ENCODE data around the gene EIF3B. TPM values are rescaled to one million over a fixed set of nuclear protein-coding genes. Genes with fewer than 3 reads are reported as not detected.

The EIF3B gene
- total and polyA plus RNA-seq, 4 donors, result 27.4 to 98.8 (median 60.8) TPM

DNA sequence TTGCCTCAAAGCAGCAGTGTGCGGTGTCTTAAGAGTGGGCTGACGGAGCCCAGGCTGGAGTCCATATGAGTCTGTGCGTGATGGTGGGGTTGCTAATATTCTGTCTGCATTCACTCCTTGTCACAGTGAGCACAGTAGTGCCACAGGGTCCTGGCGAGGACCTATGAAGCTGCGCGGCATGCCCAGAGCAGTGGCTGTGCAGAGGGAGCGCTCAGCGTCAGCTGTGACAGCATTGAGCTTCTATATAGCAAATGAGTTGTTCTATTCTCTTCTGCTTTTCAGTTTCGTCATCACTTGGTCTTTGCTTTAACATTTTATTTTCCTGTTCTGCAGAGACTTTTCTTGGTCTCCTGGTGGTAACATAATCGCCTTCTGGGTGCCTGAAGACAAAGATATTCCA lies 14.5 kb downstream of the EIF3B start (continued):
- no peak for TF ChIP-seq EGR1 (IDR thresholded peaks at IDR 0.05; ENCODE audit: low read depth in 2 of 2)
- no peak for TF ChIP-seq JUND (IDR thresholded peaks at IDR 0.05)
- TF ChIP-seq HNF4A (conservative IDR thresholded peaks at IDR 0.05), result no peak
- no peak for TF ChIP-seq HNF4G (IDR thresholded peaks at IDR 0.05)
- no peak for TF ChIP-seq RAD21 (IDR thresholded peaks at IDR 0.05)

GRCh38 chr7:2371329-2371728 lies 16.7 kb downstream of the EIF3B start:
- Histone ChIP-seq H3K27me3 (ENCODE audit: control insufficient read depth in 4 of 4, insufficient read depth in 4 of 4, low read length in 3 of 4) (no peaks in the 10 kb centered on the region), H3K9ac (ENCODE audit: low read depth in 1 of 2, low read length in 2 of 2) (no peak overlapping the region), H3K27ac (ENCODE audit: low read depth in 1 of 2, low read length in 2 of 2) (no peak overlapping the region), H3K4me1 (ENCODE audit: control insufficient read depth in 4 of 4, insufficient read depth in 4 of 4, low read length in 3 of 4) (peaks cover 0 to 18% (median 8%) of the 10 kb centered on the region in 4 donors), H3K9me3 (ENCODE audit: control insufficient read depth in 4 of 4, low read length in 3 of 4) (no peaks in the 10 kb centered on the region), H3K4me3 (ENCODE audit: low read depth in 1 of 3, low read length in 3 of 3) (no peak overlapping the region), H3K36me3 (ENCODE audit: control insufficient read depth in 4 of 4, insufficient read depth in 3 of 4, low read depth in 1 of 4, low read length in 3 of 4) (peaks cover 28 to 86% (median 67%) of the 10 kb centered on the region in 4 donors)
- no peak for DNase-seq (ENCODE audit: low spot score)
- TF ChIP-seq MAX (IDR thresholded peaks at IDR 0.05), result no peak
- no peak for TF ChIP-seq REST (IDR thresholded peaks at IDR 0.05)
- TF ChIP-seq FOXA1 (IDR thresholded peaks at IDR 0.05), result no peak
- no peak for TF ChIP-seq FOXA2 (IDR thresholded peaks at IDR 0.05)
- TF ChIP-seq HNF4A (conservative IDR thresholded peaks at IDR 0.05), result no peak
- TF ChIP-seq TAF1 (conservative IDR thresholded peaks at IDR 0.05), result no peak
- TF ChIP-seq ZBTB33 (IDR thresholded peaks at IDR 0.05), result no peak
- TF ChIP-seq YY1 (IDR thresholded peaks at IDR 0.05), result no peak
- TF ChIP-seq EGR1 (IDR thresholded peaks at IDR 0.05; ENCODE audit: low read depth in 2 of 2), result no peak
- no peak for TF ChIP-seq JUND (IDR thresholded peaks at IDR 0.05)
- no peak for TF ChIP-seq GABPA (IDR thresholded peaks at IDR 0.05 in 1 of 2, conservative IDR thresholded peaks at IDR 0.05 in 1 of 2)
- TF ChIP-seq, protein P1, sequence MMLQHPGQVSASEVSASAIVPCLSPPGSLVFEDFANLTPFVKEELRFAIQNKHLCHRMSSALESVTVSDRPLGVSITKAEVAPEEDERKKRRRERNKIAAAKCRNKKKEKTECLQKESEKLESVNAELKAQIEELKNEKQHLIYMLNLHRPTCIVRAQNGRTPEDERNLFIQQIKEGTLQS (IDR thresholded peaks at IDR 0.05), result no peak
- TF ChIP-seq, protein P2, sequence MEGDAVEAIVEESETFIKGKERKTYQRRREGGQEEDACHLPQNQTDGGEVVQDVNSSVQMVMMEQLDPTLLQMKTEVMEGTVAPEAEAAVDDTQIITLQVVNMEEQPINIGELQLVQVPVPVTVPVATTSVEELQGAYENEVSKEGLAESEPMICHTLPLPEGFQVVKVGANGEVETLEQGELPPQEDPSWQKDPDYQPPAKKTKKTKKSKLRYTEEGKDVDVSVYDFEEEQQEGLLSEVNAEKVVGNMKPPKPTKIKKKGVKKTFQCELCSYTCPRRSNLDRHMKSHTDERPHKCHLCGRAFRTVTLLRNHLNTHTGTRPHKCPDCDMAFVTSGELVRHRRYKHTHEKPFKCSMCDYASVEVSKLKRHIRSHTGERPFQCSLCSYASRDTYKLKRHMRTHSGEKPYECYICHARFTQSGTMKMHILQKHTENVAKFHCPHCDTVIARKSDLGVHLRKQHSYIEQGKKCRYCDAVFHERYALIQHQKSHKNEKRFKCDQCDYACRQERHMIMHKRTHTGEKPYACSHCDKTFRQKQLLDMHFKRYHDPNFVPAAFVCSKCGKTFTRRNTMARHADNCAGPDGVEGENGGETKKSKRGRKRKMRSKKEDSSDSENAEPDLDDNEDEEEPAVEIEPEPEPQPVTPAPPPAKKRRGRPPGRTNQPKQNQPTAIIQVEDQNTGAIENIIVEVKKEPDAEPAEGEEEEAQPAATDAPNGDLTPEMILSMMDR (IDR thresholded peaks at IDR 0.05; ENCODE audit: low read depth, low read length, missing input control), result no peak
- WGBS, result 96% methylated on average over 8 of the region's 8 CpGs

All from liver (tissue), 9 donors.